Activated CD4-positive, CD25-positive, alpha-beta regulatory T cell treated with anti-CD3 and anti-CD28 coated beads, Interleukin-2, amount 50 U/mL, for 24 hours (primary cell): Measurements from ENCODE around the gene SIAH3.
A peak's percentile ranks its signal among the peaks of the same experiment; 100 is the strongest.

Source experiments
- ATAC-seq, 2 donors: fragments of 150-1000 bp; cut with Tn5 transposase; one replicate each; pipeline ENCODE4 v1.10.0; 2021; ENCODE audit warnings: mild to moderate bottlenecking in 1 of 2, moderate library complexity in 1 of 2

Gene SIAH3

GRCh38 chr13:45731455-45731854 is 120.1 kb downstream of the SIAH3 start:
- no peak for ATAC-seq

GRCh38 chr13:45728759-45729158 is 122.8 kb downstream of the SIAH3 start:
- ATAC-seq = peak in 1 of 2 donors; percentile 41
